ENCODE data around the gene PLEKHB2.
"Not testable (repeated sequence)": the region's sequence is repeated elsewhere in the genome, so short reads cannot be mapped to it uniquely, and the experiment has no call there.

PLEKHB2 gene

GRCh38 chr2:131093696-131094462 is 11.3 kb upstream of the PLEKHB2 start:
- DNase-seq = peak; percentile 78

GRCh38 chr2:131094463-131095281 is 10.5 kb upstream of the PLEKHB2 start:
- DNase-seq = peak; percentile 78

- DNase-seq = no peak
Observed at GRCh38 chr2:131103165-131103564, 2.0 kb upstream of the PLEKHB2 start.

GRCh38 chr2:131104487-131105155 is 515 bp upstream of the PLEKHB2 start:
- DNase-seq = peak; percentile 85

- DNase-seq = peak; percentile 27
Observed at GRCh38 chr2:131105950-131106801, 1.0 kb downstream of the PLEKHB2 start.

GRCh38 chr2:131112529-131112928 is 7.4 kb downstream of the PLEKHB2 start:
- DNase-seq = no peak

GRCh38 chr2:131113566-131114227 is 8.6 kb downstream of the PLEKHB2 start:
- DNase-seq = no peak

- not testable (repeated sequence) for DNase-seq
Observed at GRCh38 chr2:131114950-131115349, 9.8 kb downstream of the PLEKHB2 start.

GRCh38 chr2:131115752-131116151 is 10.6 kb downstream of the PLEKHB2 start:
- DNase-seq = no peak

GRCh38 chr2:131120815-131121317 is 15.7 kb downstream of the PLEKHB2 start:
- DNase-seq = no peak

- DNase-seq = no peak
Observed at GRCh38 chr2:131121464-131121863, 16.3 kb downstream of the PLEKHB2 start.

- no peak for DNase-seq
Observed at GRCh38 chr2:131122496-131122895, 17.4 kb downstream of the PLEKHB2 start.

- DNase-seq = no peak
Observed at GRCh38 chr2:131123192-131123591, 18.1 kb downstream of the PLEKHB2 start.

- DNase-seq = peak; percentile 11
Observed at GRCh38 chr2:131125195-131125757, 20.1 kb downstream of the PLEKHB2 start.

GRCh38 chr2:131126436-131126835 is 21.3 kb downstream of the PLEKHB2 start:
- DNase-seq = no peak

- DNase-seq = no peak
Observed at GRCh38 chr2:131127076-131127475, 21.9 kb downstream of the PLEKHB2 start.

GRCh38 chr2:131127981-131128380 is 22.8 kb downstream of the PLEKHB2 start:
- DNase-seq = no peak

- no peak for DNase-seq
Observed at GRCh38 chr2:131130298-131130596, 25.1 kb downstream of the PLEKHB2 start.

GRCh38 chr2:131132729-131133128 is 27.6 kb downstream of the PLEKHB2 start:
- no peak for DNase-seq

- no peak for DNase-seq
Observed at GRCh38 chr2:131140581-131140980, 35.4 kb downstream of the PLEKHB2 start.

- DNase-seq = no peak
Observed at GRCh38 chr2:131142849-131143248, 37.7 kb downstream of the PLEKHB2 start.

- DNase-seq = no peak
Observed at GRCh38 chr2:131143803-131144202, 38.7 kb downstream of the PLEKHB2 start.

Measured in NCI-H345 (cell line).